HepG2 (cell line): Measurements from ENCODE around the gene WDR47. TPM values are rescaled to one million over a fixed set of nuclear protein-coding genes. Genes with fewer than 3 reads are reported as not detected.

ENCODE experiments used
- ATAC-seq: fragments of 200-7000 bp; cut with Tn5 transposase; 3 replicates; pipeline ENCODE4 v1.9.1; 2020; ENCODE audit warnings: mild to moderate bottlenecking, moderate library complexity
- BruUV-seq: library from RNA; stranded (reverse); fragments of 400-500 nt; replicated peaks from 2 replicates; lab custom pipeline; 2021; lab: Mats Ljungman, UMichigan
- CTCF ChIA-PET: fragments of 300-600 bp; formaldehyde crosslinking; extraction: SDS; loops from one replicate; lab custom pipeline; 2021; ENCODE audit warnings: low total read pairs, inconsistent platforms, low intra/inter-chr PET ratio; lab: Yijun Ruan, JAX
- POLR2A ChIA-PET: fragments of 350-600 bp; sonication (Branson Sonifier 250); formaldehyde crosslinking; loops from one replicate; lab custom pipeline; 2020; ENCODE audit warnings: antibody characterized with exemption, inconsistent platforms; lab: Yijun Ruan, JAX
- DNase-seq: peaks from one replicate; pipeline ENCODE4 v3.0.0-alpha.2; 2015; ENCODE audit warnings: low spot score
- FAIRE-seq: peaks from 3 replicates; lab custom pipeline; 2011; peaks lifted over from hg19 to GRCh38; lab: Jason Lieb, UNC
- H2AFZ ChIP-seq: one replicate; pipeline ENCODE4 v1.6.1; 2011; ENCODE audit warnings: low read length, inconsistent platforms
- H3K27ac ChIP-seq: fragments of 300-600 bp; 3 replicates; pipeline ENCODE4 v1.8.0; 2011; ENCODE audit warnings: mixed run types, mild to moderate bottlenecking, mixed read lengths, low read length, inconsistent platforms; ENCODE audit not compliant: insufficient read depth; ENCODE audit errors: extremely low read length
- H3K27me3 ChIP-seq, 2 experiments: fragments of 200-600 bp in 1 of 2; 2 replicates in 1 of 2; 3 replicates in 1 of 2; pipeline versions ENCODE4 v1.6.0 to v1.8.0; 2011; ENCODE audit warnings: low read length in 2 of 2, mild to moderate bottlenecking in 2 of 2, moderate library complexity in 2 of 2, inconsistent platforms in 1 of 2; ENCODE audit not compliant: insufficient read depth in 2 of 2, control insufficient read depth in 1 of 2
- H3K36me3 ChIP-seq, 2 experiments: fragments of 200-600 bp in 1 of 2; replicated peaks in 1 of 2; 2 replicates in 1 of 2; 3 replicates in 1 of 2; pipeline versions ENCODE4 v1.5.1 to v1.8.0; 2011; ENCODE audit warnings: low read length in 2 of 2, inconsistent platforms in 1 of 2; ENCODE audit not compliant: insufficient read depth in 2 of 2, control insufficient read depth in 1 of 2
- H3K4me1 ChIP-seq: 2 replicates; pipeline ENCODE4 v1.5.1; 2012; ENCODE audit warnings: low read length, inconsistent platforms; ENCODE audit not compliant: insufficient read depth
- H3K4me2 ChIP-seq: 2 replicates; pipeline ENCODE4 v1.6.0; 2011; ENCODE audit warnings: low read depth, low read length, inconsistent platforms
- H3K4me3 ChIP-seq, 3 experiments: fragments of 200-600 bp in 1 of 3; sonication (generic), shearing (Covaris generic) in 1 of 3; replicated peaks in 1 of 3; 2 replicates each; pipeline ENCODE4 v1.5.1; 2011 to 2016; ENCODE audit warnings: low read length in 3 of 3, inconsistent platforms in 2 of 3, low read depth in 2 of 3, mild to moderate bottlenecking in 2 of 3, control low read depth in 1 of 3, mixed read lengths in 1 of 3; ENCODE audit not compliant: insufficient read depth in 1 of 3
- H3K79me2 ChIP-seq: one replicate; pipeline ENCODE4 v1.6.1; 2011; ENCODE audit warnings: low read length, inconsistent platforms; ENCODE audit not compliant: insufficient read depth
- H3K9ac ChIP-seq: 2 replicates; pipeline ENCODE4 v1.6.0; 2011; ENCODE audit warnings: mild to moderate bottlenecking, low read depth, low read length, inconsistent platforms; ENCODE audit not compliant: insufficient read depth
- H3K9me3 ChIP-seq: 2 replicates; pipeline ENCODE4 v1.5.1; 2012; ENCODE audit warnings: mild to moderate bottlenecking, low read length
- H4K20me1 ChIP-seq: 2 replicates; pipeline ENCODE4 v1.6.0; 2011; ENCODE audit warnings: inconsistent platforms, mild to moderate bottlenecking, low read length, moderate library complexity; ENCODE audit not compliant: insufficient read depth
- ATF1 ChIP-seq: IDR thresholded peaks from 2 replicates; pipeline ENCODE4 v1.6.1; 2016; ENCODE audit warnings: mild to moderate bottlenecking, control low read depth
- FOSL2 ChIP-seq: sonication (generic); formaldehyde crosslinking; IDR thresholded peaks from 2 replicates; pipeline ENCODE4 v1.4.0; 2020; ENCODE audit warnings: missing genetic modification reagents
- FOXP4 ChIP-seq: sonication (generic); formaldehyde crosslinking; IDR thresholded peaks from 2 replicates; pipeline ENCODE4 v1.4.0; 2020; ENCODE audit warnings: missing genetic modification reagents
- GATAD2A ChIP-seq: IDR thresholded peaks from 2 replicates; pipeline ENCODE4 v1.6.1; 2016
- HDAC6 ChIP-seq: fragments of 200-600 bp; sonication (generic); IDR thresholded peaks from 2 replicates; pipeline ENCODE4 v1.7.0; 2017; ENCODE audit warnings: mild to moderate bottlenecking, antibody characterized with exemption, low read length, low read depth
- HNF1A ChIP-seq, 2 experiments: sonication (generic) in 1 of 2; formaldehyde crosslinking in 1 of 2; IDR thresholded peaks; 2 replicates each; pipeline versions ENCODE4 v1.4.0 to v1.6.1; 2016 to 2020; ENCODE audit warnings: borderline replicate concordance in 1 of 2, low read depth in 1 of 2, mild to moderate bottlenecking in 1 of 2, missing genetic modification reagents in 1 of 2
- MED8 ChIP-seq: sonication (generic); formaldehyde crosslinking; IDR thresholded peaks from 2 replicates; pipeline ENCODE4 v1.8.1; 2023; ENCODE audit warnings: mild to moderate bottlenecking, missing genetic modification reagents; ENCODE audit not compliant: insufficient replicate concordance
- SRSF9 ChIP-seq: fragments of 200-400 bp; formaldehyde crosslinking; IDR thresholded peaks from 2 replicates; pipeline ENCODE4 v1.6.1; 2018; ENCODE audit warnings: borderline replicate concordance, mild to moderate bottlenecking, low read depth, low read length; ENCODE audit not compliant: insufficient read depth, poor library complexity, severe bottlenecking
- STAG1 ChIP-seq: sonication (generic); formaldehyde crosslinking; IDR thresholded peaks from 2 replicates; pipeline ENCODE4 v1.4.0; 2020; ENCODE audit warnings: missing genetic modification reagents
- THYN1 ChIP-seq: sonication (generic); formaldehyde crosslinking; IDR thresholded peaks from 2 replicates; pipeline ENCODE4 v1.8.1; 2023; ENCODE audit warnings: low read depth, mild to moderate bottlenecking, moderate library complexity, missing genetic modification reagents, borderline replicate concordance
- ZNF12 ChIP-seq: sonication (generic); formaldehyde crosslinking; IDR thresholded peaks from 2 replicates; pipeline ENCODE4 v1.5.0; 2020; ENCODE audit warnings: missing genetic modification reagents
- ZNF430 ChIP-seq: sonication (generic); formaldehyde crosslinking; IDR thresholded peaks from 2 replicates; pipeline ENCODE4 v1.9.0; 2021; ENCODE audit warnings: mild to moderate bottlenecking, missing genetic modification reagents
- ZNF562 ChIP-seq: sonication (generic); formaldehyde crosslinking; IDR thresholded peaks from 2 replicates; pipeline ENCODE4 v1.8.0; 2022; ENCODE audit warnings: missing genetic modification reagents, borderline replicate concordance
- ZNF639 ChIP-seq: conservative IDR thresholded peaks from 2 replicates; pipeline ENCODE4 v1.6.1; 2018; ENCODE audit warnings: missing genetic modification reagents
- WGBS: methylation state at CpG from one replicate; pipeline ENCODE4 v1.1.6; 2017; ENCODE audit warnings: low lambda C conversion rate; 5-methylcytosine and 5-hydroxymethylcytosine counted together
- in situ Hi-C: cut with HindIII; loops from 2 replicates; pipeline ENCODE4 v1.10.0; 2017; ENCODE audit warnings: low pct_unique_long_range_greater_than_20kb; ENCODE audit not compliant: extremely low pct_ligation_motif_present
- intact Hi-C: fragments of 100-400 bp; cut with micrococcal nuclease; formaldehyde crosslinking; loops from one replicate; pipeline ENCODE4 v1.10.0; 2022; ENCODE audit not compliant: unreplicated experiment
- polyA plus RNA-seq, 8 experiments: library from polyadenylated mRNA; depleted of rRNA in 3 of 8; stranded (reverse) in 7 of 8; unstranded in 1 of 8; fragments of >200 nt; fragmentation: Illumina TruSeq in 4 of 8; extraction: Trizol in 4 of 8; gene quantifications; 2 replicates each; pipeline versions ENCODE4 v1.2.1 to v1.2.3, GENCODE V29; 2011 to 2016; ENCODE audit warnings: low read depth in 4 of 8, missing spikeins in 1 of 8, mixed read lengths in 1 of 8; ENCODE audit not compliant: insufficient read depth in 1 of 8
- total RNA-seq, 5 experiments: library from RNA; depleted of rRNA; stranded (reverse); fragments of >200 nt; fragmentation: Illumina TruSeq; extraction: Trizol; gene quantifications; 2 replicates each; pipeline ENCODE4 v1.2.3, GENCODE V29; 2016; ENCODE audit warnings: low read depth in 1 of 5

Gene WDR47
- total and polyA plus RNA-seq, 2 of the 13 experiments (the other 11 are each of a cell fraction or from before 2014, with no cell fraction given): 4.3 to 5.9 TPM

- Histone ChIP-seq H3K36me3 (peaks cover 2 to 11% of the 10 kb centered on the region in 2 experiments; a peak in 3 of 5 replicates), H3K4me1 (peaks cover 30% of the 10 kb centered on the region), H3K27ac (peak within 1 kb of the TSS; percentile 90), H3K9ac (peak within 1 kb of the TSS; percentile 80), H4K20me1 (no peaks in the 10 kb centered on the region), H3K4me3 (peak within 1 kb of the TSS; percentile 83 to 86 (median 85)), H3K4me2 (peak within 1 kb of the TSS; percentile 82), H3K27me3 (no peaks in the 10 kb centered on the region; a peak in 1 of 5 replicates), H2AFZ (peak within 1 kb of the TSS; percentile 20), H3K79me2 (peaks cover 25% of the 10 kb centered on the region), H3K9me3 (no peaks in the 10 kb centered on the region)
- CTCF ChIA-PET: interaction anchor here (2.3 to 2.9 kb wide), 2 partner anchors 10 to 173 kb away, joined by 8 to 15 read pairs; no protein-coding TSS in a partner anchor
- POLR2A ChIA-PET: interaction anchor here (0.9 to 5.3 kb wide), 13 partner anchors 9 to 336 kb away, joined by 3 to 117 read pairs (median 6); partner anchors contain the start of genes CLCC1, PSMA5, SARS1 and TAF13
- TSS peak; percentile 90 for BruUV-seq
- DNase-seq (peak; percentile 84), FAIRE-seq (no peak), ATAC-seq (peak; percentile 88)
- WGBS: under 1% methylated on average over 20 of the region's 67 CpGs
- intact Hi-C loops: loop anchor here (1.0 to 10.0 kb wide), 3 partner anchors 10 to 304 kb away; partner anchors contain the start of gene SORT1
- in situ Hi-C loops: no loop called here
- TF ChIP-seq ZNF562 (CRISPR knock-in tag): no peak
- peak; percentile 36; the same call in 1 of the 2 replicates for TF ChIP-seq HNF1A (IDR thresholded peaks at IDR 0.05; ENCODE audit: low read depth)
- TF ChIP-seq HNF1A (CRISPR knock-in tag; IDR thresholded peaks at IDR 0.05; ENCODE audit: borderline replicate concordance): peak; percentile 73
- TF ChIP-seq ZNF430 (CRISPR knock-in tag): peak; percentile 82
- peak; percentile 44; the same call in 1 of the 2 replicates for TF ChIP-seq ZNF12 (CRISPR knock-in tag)
- peak; percentile 65 for TF ChIP-seq FOXP4
- no peak for TF ChIP-seq THYN1
- TF ChIP-seq ATF1: peak; percentile 76; the same call in 1 of the 2 replicates
- TF ChIP-seq STAG1 (CRISPR knock-in tag): no peak
- peak; percentile 73 for TF ChIP-seq FOSL2
- TF ChIP-seq ZNF639 (CRISPR knock-in tag): peak; percentile 84
- no peak for TF ChIP-seq SRSF9
- peak; percentile 64 for TF ChIP-seq MED8 (CRISPR knock-in tag)
- TF ChIP-seq HDAC6: no peak
- TF ChIP-seq GATAD2A: peak; percentile 85
Measured at GRCh38 chr1:109090196-109091077, 48.5 kb upstream of the WDR47 start, which contains the start of gene TMEM167B. Gene TMEM167B, plus strand, starts transcription at chr1:109090764. Its CDS starts 109 bp downstream, at chr1:109090873.
